Measurements from ENCODE around the gene KRTAP12-2. TPM values are rescaled to one million over a fixed set of nuclear protein-coding genes. Genes with fewer than 3 reads are reported as not detected.

Gene KRTAP12-2
- total and polyA plus RNA-seq, 10 of the 15 experiments (the other 5 are each of a cell fraction or from before 2014, with no cell fraction given): not detected

DNA sequence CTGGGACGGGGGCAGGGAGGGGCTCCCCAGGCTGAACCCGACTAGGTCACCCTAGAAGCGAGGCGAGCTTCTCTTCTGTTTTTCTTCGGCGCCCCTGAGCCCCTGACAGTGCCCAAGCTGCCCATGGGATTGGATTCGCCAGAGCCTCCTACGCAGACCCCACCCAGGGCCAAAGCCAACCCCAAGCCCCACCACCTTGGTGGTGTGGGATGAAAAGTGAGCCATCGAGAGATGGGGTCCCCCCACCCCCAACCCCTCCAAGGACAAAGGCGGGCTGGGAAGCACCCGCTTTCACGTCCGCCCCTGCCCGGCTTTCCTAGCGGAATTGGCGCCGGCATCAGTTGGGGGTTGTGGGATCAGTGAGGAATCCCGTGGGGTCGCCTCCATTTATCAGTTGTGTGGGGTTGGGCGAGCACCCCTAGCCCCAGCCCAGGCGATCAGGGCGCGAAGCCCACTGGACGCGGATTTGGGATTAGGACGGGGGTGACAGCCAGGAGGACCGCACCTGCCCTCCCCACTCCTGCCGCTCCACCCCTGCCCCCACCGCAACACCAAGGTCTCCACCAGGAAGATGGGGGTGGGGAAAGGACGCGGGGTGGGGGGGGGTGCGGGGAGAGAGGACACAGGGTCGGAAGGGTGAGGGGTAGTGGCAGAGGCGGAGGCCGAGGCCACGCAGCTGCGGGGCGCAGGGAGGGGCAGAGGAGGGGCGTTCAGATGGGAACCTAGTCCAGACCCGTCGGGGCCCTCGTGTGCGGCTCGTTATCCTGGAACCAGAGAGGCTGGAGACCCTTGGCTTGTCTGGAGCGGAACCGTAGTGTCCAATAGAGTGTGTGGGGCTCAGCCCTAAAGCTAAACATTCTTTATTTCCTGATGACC lies 40.2 kb upstream of the KRTAP12-2 start:
- intact Hi-C loops (cut with micrococcal nuclease; ENCODE audit: unreplicated experiment) (no loop called here), in situ Hi-C loops (cut with MboI) (no loop called here)
- Histone ChIP-seq H3K79me2 (ENCODE audit: control insufficient read depth, insufficient read depth, low read length) (no peaks in the 10 kb centered on the region), H3K36me3 (ENCODE audit: control insufficient read depth in 2 of 2, insufficient read depth in 2 of 2, low read length in 1 of 2) (no peaks in the 10 kb centered on the region), H3K4me2 (ENCODE audit: control insufficient read depth, insufficient read depth) (no peak overlapping the region), H2AFZ (ENCODE audit: control insufficient read depth, low read depth, low read length) (no peak overlapping the region), H3K9ac (ENCODE audit: control insufficient read depth, insufficient read depth, low read length) (no peak overlapping the region), H3K4me3 (no peak overlapping the region), H3K27ac (ENCODE audit: control insufficient read depth, insufficient read depth) (no peak overlapping the region), H4K20me1 (ENCODE audit: control insufficient read depth, insufficient read depth) (no peaks in the 10 kb centered on the region), H3K9me3 (replicated peaks; ENCODE audit: control insufficient read depth, insufficient read depth, low read length) (peaks cover 6% of the 10 kb centered on the region; the same call in 1 of the 3 replicates), H3K27me3 (replicated peaks in 1 of 2; ENCODE audit: control insufficient read depth in 2 of 2, insufficient read depth in 2 of 2, low read length in 1 of 2) (peaks cover 8 to 12% of the 10 kb centered on the region in 2 experiments; a peak in 3 of 4 replicates), H3K4me1 (ENCODE audit: control insufficient read depth, insufficient read depth, low read length) (no peaks in the 10 kb centered on the region)
- POLR2A ChIA-PET: no interaction called here
- DNase-seq (ENCODE audit: low read depth, low spot score): no peak
- FAIRE-seq: no peak
- RAD21 ChIA-PET (ENCODE audit: unreplicated experiment): no interaction called here
- 56% methylated on average over 34 of the region's 46 CpGs for WGBS (ENCODE audit: insufficient coverage, insufficient replicate concordance, low lambda C conversion rate, missing lambda C conversion rate)
- no peak for ATAC-seq
- no TSS peak for BruUV-seq (replicated peaks)
- CTCF ChIA-PET: no interaction called here
- SMC1A ChIA-PET (ENCODE audit: uncharacterized antibody, unreplicated experiment): no interaction called here
- TF ChIP-seq TBL1XR1 (IDR thresholded peaks at IDR 0.05; ENCODE audit: low read depth, low read length) (no peak), PAX5 (IDR thresholded peaks at IDR 0.05; ENCODE audit: borderline replicate concordance, low read depth, low read length) (no peak), ZZZ3 (IDR thresholded peaks at IDR 0.05; ENCODE audit: control insufficient read depth, insufficient read length, low read depth) (no peak), CBX3 (IDR thresholded peaks at IDR 0.05; ENCODE audit: borderline replicate concordance, low read depth) (no peak), TCF12 (IDR thresholded peaks at IDR 0.05; ENCODE audit: low read depth, low read length) (no peak), SP1 (IDR thresholded peaks at IDR 0.05; ENCODE audit: low read depth, low read length) (no peak), NFYB (IDR thresholded peaks at IDR 0.05; ENCODE audit: insufficient read depth, low read depth, low read length) (no peak)
- TF ChIP-seq, protein P1, sequence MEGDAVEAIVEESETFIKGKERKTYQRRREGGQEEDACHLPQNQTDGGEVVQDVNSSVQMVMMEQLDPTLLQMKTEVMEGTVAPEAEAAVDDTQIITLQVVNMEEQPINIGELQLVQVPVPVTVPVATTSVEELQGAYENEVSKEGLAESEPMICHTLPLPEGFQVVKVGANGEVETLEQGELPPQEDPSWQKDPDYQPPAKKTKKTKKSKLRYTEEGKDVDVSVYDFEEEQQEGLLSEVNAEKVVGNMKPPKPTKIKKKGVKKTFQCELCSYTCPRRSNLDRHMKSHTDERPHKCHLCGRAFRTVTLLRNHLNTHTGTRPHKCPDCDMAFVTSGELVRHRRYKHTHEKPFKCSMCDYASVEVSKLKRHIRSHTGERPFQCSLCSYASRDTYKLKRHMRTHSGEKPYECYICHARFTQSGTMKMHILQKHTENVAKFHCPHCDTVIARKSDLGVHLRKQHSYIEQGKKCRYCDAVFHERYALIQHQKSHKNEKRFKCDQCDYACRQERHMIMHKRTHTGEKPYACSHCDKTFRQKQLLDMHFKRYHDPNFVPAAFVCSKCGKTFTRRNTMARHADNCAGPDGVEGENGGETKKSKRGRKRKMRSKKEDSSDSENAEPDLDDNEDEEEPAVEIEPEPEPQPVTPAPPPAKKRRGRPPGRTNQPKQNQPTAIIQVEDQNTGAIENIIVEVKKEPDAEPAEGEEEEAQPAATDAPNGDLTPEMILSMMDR (IDR thresholded peaks at IDR 0.05 in 2 of 3, conservative IDR thresholded peaks at IDR 0.05 in 1 of 3; ENCODE audit: control insufficient read depth in 2 of 3, extremely low read depth in 1 of 3, insufficient read depth in 1 of 3, low read depth in 3 of 3, low read length in 3 of 3): no peak
- TF ChIP-seq, protein P2, sequence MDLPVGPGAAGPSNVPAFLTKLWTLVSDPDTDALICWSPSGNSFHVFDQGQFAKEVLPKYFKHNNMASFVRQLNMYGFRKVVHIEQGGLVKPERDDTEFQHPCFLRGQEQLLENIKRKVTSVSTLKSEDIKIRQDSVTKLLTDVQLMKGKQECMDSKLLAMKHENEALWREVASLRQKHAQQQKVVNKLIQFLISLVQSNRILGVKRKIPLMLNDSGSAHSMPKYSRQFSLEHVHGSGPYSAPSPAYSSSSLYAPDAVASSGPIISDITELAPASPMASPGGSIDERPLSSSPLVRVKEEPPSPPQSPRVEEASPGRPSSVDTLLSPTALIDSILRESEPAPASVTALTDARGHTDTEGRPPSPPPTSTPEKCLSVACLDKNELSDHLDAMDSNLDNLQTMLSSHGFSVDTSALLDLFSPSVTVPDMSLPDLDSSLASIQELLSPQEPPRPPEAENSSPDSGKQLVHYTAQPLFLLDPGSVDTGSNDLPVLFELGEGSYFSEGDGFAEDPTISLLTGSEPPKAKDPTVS (IDR thresholded peaks at IDR 0.05; ENCODE audit: low read depth, low read length): no peak
- TF ChIP-seq, protein P3, sequence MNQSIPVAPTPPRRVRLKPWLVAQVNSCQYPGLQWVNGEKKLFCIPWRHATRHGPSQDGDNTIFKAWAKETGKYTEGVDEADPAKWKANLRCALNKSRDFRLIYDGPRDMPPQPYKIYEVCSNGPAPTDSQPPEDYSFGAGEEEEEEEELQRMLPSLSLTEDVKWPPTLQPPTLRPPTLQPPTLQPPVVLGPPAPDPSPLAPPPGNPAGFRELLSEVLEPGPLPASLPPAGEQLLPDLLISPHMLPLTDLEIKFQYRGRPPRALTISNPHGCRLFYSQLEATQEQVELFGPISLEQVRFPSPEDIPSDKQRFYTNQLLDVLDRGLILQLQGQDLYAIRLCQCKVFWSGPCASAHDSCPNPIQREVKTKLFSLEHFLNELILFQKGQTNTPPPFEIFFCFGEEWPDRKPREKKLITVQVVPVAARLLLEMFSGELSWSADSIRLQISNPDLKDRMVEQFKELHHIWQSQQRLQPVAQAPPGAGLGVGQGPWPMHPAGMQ (IDR thresholded peaks at IDR 0.05; ENCODE audit: borderline replicate concordance): no peak
- TF ChIP-seq, protein P4, sequence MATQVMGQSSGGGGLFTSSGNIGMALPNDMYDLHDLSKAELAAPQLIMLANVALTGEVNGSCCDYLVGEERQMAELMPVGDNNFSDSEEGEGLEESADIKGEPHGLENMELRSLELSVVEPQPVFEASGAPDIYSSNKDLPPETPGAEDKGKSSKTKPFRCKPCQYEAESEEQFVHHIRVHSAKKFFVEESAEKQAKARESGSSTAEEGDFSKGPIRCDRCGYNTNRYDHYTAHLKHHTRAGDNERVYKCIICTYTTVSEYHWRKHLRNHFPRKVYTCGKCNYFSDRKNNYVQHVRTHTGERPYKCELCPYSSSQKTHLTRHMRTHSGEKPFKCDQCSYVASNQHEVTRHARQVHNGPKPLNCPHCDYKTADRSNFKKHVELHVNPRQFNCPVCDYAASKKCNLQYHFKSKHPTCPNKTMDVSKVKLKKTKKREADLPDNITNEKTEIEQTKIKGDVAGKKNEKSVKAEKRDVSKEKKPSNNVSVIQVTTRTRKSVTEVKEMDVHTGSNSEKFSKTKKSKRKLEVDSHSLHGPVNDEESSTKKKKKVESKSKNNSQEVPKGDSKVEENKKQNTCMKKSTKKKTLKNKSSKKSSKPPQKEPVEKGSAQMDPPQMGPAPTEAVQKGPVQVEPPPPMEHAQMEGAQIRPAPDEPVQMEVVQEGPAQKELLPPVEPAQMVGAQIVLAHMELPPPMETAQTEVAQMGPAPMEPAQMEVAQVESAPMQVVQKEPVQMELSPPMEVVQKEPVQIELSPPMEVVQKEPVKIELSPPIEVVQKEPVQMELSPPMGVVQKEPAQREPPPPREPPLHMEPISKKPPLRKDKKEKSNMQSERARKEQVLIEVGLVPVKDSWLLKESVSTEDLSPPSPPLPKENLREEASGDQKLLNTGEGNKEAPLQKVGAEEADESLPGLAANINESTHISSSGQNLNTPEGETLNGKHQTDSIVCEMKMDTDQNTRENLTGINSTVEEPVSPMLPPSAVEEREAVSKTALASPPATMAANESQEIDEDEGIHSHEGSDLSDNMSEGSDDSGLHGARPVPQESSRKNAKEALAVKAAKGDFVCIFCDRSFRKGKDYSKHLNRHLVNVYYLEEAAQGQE (IDR thresholded peaks at IDR 0.05; ENCODE audit: low read depth, low read length): no peak
- TF ChIP-seq, protein P5, sequence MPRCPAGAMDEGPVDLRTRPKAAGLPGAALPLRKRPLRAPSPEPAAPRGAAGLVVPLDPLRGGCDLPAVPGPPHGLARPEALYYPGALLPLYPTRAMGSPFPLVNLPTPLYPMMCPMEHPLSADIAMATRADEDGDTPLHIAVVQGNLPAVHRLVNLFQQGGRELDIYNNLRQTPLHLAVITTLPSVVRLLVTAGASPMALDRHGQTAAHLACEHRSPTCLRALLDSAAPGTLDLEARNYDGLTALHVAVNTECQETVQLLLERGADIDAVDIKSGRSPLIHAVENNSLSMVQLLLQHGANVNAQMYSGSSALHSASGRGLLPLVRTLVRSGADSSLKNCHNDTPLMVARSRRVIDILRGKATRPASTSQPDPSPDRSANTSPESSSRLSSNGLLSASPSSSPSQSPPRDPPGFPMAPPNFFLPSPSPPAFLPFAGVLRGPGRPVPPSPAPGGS (IDR thresholded peaks at IDR 0.05; ENCODE audit: borderline replicate concordance, insufficient read depth, low read depth, low read length, poor library complexity, severe bottlenecking): no peak
